GM18868 (cell line): ENCODE measurements around the gene SLC44A3.
A peak's percentile ranks its signal among the peaks of the same experiment; 100 is the strongest.

Experiments used
- ATAC-seq: cut with Tn5 transposase; IDR thresholded peaks from one replicate; pipeline ENCODE4 v1.9.1; 2021; ENCODE audit warnings: mild to moderate bottlenecking, moderate library complexity; ENCODE audit not compliant: unreplicated experiment

The SLC44A3 gene

GRCh38 chr1:94872771-94873495, 52.8 kb downstream of the SLC44A3 start:
- ATAC-seq: no peak

DNA sequence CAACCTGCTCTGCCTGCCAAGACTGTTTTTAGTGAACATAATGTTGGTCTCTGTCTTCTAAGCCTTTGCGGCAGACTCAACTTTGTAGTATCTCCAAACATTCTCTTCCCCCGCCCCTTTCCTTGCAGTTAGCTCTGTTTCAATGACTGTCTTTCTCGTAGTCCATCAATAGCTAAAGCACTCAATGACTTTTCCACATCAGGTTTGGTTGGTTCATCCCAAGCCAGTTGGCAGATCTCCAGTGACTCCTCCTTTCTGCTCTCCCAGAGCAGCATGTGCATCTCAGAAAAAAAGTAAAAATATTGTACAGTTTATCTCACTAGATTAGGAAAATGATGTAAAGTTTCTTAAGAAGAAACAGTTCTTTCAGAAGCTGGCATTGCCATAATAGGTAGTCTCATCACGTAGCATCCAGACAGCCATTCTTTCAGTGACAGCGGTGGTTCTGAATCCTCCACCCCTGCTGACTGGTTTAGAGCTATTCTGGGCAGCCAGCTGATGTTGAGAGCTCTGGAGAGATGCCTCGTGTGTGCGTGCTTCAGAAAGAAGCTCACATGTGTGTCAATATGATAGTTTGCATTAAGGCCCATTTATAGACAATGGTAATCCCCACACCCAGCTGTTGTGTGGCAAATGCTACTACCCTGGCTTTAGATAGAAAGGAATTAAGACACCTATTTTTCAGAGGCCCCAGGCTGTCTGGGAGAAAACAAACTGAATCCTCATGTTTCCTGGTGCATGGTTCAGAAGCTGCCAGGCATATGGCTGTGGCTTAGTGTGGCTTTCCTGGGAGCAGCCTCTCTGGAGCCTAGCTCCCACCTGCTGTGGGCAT, 53.6 kb downstream of the SLC44A3 start:
- peak; percentile 89 for ATAC-seq

GRCh38 chr1:94874423-94874822, 54.3 kb downstream of the SLC44A3 start:
- ATAC-seq: no peak

DNA sequence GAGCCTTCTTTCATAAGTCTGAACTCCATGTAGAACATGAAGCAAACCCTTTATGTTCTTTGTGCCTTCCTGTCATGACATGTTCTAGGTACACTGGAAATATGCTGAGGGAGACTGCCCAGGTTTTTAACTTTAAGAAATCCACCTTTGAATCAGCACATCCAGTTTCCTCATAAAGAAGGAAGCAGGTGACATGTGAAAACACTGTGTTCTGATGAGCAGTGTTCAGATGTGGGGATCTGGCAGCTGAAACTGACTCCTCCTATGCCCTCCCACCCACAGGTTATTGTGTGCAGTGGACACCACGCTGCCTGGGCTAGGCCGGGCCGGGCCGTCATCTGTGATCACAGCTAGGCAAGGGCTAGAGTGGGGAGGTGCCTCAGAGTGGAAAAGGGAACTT, 55.6 kb downstream of the SLC44A3 start:
- ATAC-seq: no peak

DNA sequence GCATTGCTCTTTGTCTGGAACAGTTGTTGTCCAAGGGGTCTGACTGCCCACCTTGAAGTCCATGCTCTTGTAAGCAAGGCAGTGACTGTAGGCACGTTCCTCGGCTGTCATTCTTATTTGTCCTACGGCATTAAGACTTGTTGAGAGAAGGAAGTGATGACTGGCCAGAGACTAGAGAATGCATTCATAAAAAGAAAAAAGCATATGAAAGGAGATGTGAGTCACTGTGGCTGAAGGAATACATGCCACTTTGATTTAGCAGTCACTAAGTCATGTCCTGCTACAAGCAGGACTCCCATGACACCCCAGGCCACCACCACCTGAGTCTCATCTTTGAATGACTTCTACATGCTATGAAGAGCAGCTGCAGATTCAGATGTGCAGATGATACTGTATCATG, 56.2 kb downstream of the SLC44A3 start:
- ATAC-seq: no peak

- no peak for ATAC-seq
Observed at GRCh38 chr1:94878329-94878728, 58.2 kb downstream of the SLC44A3 start.

- ATAC-seq: peak; percentile 69
Observed at GRCh38 chr1:94883691-94884090, 63.5 kb downstream of the SLC44A3 start.

DNA sequence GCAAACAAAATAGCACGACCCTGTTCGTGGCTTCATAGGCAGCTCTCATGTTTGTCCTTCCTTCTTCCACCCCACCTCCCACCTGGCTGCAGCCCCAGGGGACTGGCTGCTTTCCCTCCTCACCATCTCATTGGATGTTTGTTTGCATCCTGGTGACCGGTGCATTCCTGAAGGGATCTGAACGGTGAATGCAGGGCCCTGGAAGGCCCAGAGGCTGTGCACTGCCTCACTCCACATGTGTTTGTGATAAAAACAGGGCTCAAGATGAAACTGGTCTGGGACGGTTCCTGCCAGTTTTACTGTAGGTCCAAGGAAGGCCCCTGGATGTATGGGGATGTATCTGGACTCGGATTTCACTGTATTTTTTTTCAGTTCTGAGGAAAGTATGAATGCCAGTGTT, 63.9 kb downstream of the SLC44A3 start:
- peak; percentile 12 for ATAC-seq

DNA sequence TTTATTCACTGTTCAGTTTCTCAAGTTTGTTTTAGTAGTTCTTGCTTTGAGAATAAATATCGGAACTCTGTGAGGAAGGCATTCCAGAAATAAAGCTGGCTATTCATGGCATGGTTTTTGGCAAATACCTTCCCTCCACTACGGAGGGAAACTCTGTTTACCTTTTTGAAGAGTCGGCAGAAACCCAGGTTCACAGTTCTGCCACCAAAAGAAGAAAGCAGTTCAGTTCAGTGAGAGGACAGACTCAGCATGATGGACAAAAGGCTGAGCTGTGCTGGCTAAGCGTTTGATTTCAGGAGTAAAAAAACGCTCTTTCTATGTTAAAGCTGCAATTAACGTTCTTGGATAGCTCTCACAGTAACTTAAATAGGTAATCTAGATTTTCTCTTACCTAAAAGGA, 64.3 kb downstream of the SLC44A3 start:
- no peak for ATAC-seq

DNA sequence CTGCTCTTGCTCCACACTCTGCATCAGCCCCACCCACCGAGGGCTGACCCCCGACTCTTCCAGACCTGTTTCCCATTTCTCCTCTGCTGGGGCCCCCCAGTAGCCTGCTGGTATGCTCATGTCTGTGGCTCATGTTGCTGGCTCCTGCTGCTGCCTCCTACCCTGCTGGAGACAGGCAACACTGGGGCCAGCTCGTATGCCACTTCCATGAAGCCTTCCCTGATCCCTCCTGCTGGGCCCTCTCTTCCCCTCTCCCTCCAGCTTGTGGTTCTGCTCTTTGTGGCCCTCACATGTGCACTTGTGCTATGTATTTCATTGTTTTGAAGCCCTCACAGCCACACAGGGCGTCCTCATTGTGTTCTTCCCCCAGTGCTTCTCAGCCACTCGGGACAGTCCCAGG, 66.2 kb downstream of the SLC44A3 start:
- no peak for ATAC-seq

DNA sequence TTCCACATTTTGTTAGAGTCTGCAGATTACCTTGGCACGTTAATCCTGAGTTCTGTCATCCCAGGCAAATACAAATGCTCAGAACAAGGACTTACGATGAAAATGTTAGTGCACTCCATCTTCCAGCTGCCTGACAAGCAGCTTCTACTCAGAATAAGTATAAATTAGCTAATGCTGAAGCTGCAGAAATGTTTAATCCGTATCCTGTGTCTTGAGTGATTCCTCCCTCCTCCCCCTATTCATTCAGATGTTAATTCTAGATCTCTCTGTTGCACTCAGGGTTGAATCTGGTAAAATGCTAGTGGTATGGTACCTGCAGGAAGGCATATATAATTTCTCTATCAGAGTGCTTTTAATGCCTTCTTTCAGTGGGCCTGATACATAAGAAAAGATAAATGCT, 66.9 kb downstream of the SLC44A3 start:
- ATAC-seq: no peak

DNA sequence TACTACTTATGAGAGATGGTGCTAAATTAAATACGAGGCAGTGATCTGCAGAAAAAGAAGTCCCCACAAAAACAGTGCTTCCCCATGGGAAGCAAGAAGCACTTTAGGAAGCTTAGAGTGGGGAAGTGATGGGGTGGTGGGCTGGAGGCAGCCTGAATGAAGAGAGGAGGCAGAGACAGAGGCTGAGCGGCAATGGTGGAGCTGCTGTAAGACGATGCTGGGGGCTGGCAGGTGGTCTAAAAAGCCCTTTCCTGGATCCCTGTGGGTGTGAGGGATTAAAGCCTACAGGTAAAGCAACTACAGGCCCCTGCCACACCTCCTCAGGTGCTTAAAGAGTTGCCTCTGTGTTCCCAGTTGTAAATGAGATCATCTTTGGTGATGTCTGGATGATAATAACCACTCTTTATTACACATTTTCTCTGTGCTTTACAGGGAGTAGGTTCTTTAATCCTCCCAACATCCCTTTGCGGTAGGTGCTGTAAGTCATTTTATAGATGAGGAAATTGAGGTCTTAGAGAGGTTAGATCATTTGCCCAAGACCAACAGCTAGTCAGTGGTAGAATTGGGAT, 67.5 kb downstream of the SLC44A3 start:
- ATAC-seq: no peak

- no peak for ATAC-seq
Observed at GRCh38 chr1:94888201-94888600, 68.0 kb downstream of the SLC44A3 start.

DNA sequence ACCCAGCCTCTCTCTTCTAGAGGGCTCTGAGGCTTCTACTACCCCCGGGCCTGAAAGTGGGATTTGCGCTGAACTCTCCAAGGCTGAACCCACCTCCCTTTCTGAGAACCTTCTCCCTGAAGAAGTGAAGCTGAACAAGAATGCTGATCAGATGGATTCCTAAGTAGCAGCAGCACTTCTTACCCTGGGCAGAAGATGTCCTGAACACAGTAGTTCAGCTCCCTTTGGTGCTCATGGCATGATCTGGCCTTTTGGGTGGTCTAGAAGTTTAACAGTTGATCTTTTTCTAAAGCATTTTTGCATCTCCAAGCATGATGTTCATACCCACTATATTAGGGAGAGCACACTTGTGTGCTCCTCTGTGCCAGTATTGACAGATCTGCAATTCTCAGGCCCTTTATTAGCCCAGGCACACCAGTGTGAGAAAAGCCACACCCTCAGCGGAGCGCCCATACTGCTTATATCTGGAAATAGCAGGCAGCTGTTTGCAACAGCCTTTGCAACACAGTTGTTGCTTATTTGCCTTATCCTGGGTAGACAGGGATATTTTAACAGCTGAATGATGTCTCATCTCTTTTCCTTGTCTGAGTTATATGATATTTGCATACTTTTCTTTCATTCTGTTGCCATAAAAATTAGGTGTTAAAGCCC, 72.6 kb downstream of the SLC44A3 start:
- no peak for ATAC-seq

GRCh38 chr1:94894630-94895029, 74.5 kb downstream of the SLC44A3 start:
- no peak for ATAC-seq

DNA sequence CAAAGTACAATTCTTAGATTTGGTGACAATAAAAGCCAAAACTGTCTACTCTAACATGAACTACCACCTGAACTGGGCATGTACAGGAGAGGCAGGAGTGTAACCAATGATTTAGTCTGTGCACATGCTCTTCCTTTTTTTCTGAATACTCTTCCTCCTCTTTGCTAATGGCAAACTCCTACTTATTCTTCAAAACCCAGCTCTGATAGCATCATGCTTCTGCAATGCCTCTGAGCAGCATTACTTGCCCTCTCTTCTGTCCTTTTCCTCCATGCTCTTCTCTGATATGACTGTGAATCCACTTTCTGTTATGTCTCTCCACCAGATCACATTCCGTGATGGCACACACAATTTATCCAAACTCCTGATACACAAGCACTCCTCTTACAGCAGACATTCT, 75.4 kb downstream of the SLC44A3 start:
- no peak for ATAC-seq

- ATAC-seq: no peak
Observed at GRCh38 chr1:94898491-94899385, 78.6 kb downstream of the SLC44A3 start.

DNA sequence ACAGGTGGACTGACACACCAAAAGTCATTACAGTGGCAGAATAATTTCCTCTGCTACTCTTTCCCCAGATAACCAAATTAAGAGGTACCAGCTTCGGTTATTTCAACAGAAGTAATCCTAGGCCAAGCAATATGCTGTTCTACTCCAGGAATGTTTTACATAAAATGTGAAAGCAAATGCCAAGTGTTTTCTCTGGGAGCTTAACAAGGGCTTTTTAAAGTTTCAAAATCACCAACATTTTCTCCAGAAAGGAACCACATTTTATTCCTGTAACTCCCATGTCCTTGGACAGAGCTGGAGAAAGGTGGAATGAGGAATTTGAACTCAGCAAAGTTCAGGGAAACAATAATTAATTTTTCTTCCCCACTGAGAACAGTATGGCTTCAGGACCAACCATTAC, 79.6 kb downstream of the SLC44A3 start:
- no peak for ATAC-seq

- ATAC-seq: no peak
Observed at GRCh38 chr1:94901841-94902240, 81.7 kb downstream of the SLC44A3 start.

DNA sequence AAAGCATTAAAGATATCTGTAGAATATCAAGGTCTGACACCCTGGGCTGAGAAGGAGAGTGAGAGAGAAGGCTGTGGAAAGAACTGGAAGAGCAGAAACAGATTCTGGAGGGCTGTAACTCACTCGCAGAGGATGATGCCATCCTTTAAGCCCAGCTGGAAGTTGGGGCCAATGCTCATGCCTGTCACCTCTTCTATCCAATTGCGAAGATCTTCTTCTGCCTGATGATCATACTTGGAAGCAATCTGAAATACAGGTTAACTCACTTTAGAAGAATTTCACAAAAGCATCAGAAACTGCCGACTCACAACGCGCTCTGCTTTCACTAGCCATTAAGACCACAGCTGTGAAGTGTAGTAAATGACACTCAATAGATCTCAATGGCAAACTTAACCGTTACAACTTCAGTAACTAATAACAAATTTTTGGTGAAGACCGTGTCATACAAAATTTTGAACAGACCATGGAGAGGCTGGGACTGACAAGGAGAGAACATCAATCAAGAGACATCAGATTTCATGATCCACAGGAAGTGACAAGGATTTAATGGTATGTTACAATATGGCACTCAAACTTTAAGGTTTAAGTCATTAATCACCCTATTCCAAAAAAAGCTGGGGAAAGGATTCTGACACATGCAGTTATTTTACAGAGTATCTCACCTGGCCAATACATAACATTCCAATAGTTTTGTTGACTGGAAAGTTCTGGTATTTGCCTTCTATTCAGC, 83.3 kb downstream of the SLC44A3 start:
- ATAC-seq: no peak
